Liver (tissue), 9 donors: Measurements from ENCODE around the gene STAB1. TPM values are rescaled to one million over a fixed set of nuclear protein-coding genes. Genes with fewer than 3 reads are reported as not detected.

Experiments
- DNase-seq: peaks from one replicate; pipeline ENCODE4 v3.0.0-alpha.2; 2017; ENCODE audit warnings: low spot score
- H3K27ac ChIP-seq, 2 donors: one replicate each; pipeline ENCODE4 v1.7.0; 2013; ENCODE audit warnings: inconsistent platforms in 2 of 2, low read length in 2 of 2, control low read depth in 1 of 2, low read depth in 1 of 2, mild to moderate bottlenecking in 1 of 2
- H3K27me3 ChIP-seq, 4 donors: one replicate each; pipeline versions ENCODE4 v1.6.1 to v1.7.0; 2013; ENCODE audit warnings: low read length in 3 of 4, inconsistent platforms in 1 of 4, mild to moderate bottlenecking in 1 of 4, moderate library complexity in 1 of 4; ENCODE audit not compliant: control insufficient read depth in 4 of 4, insufficient read depth in 4 of 4
- H3K36me3 ChIP-seq, 4 donors: one replicate each; pipeline versions ENCODE4 v1.6.1 to v1.7.0; 2013; ENCODE audit warnings: low read length in 3 of 4, mild to moderate bottlenecking in 3 of 4, low read depth in 1 of 4, moderate library complexity in 1 of 4; ENCODE audit not compliant: control insufficient read depth in 4 of 4, insufficient read depth in 3 of 4
- H3K4me1 ChIP-seq, 4 donors: one replicate each; pipeline versions ENCODE4 v1.6.1 to v1.7.0; 2013; ENCODE audit warnings: low read length in 3 of 4, mild to moderate bottlenecking in 3 of 4, moderate library complexity in 1 of 4; ENCODE audit not compliant: control insufficient read depth in 4 of 4, insufficient read depth in 4 of 4
- H3K4me3 ChIP-seq, 3 donors: one replicate each; pipeline versions ENCODE4 v1.6.1 to v1.7.0; 2013; ENCODE audit warnings: low read length in 3 of 3, control low read depth in 1 of 3, low read depth in 1 of 3, mild to moderate bottlenecking in 1 of 3
- H3K9ac ChIP-seq, 2 donors: one replicate each; pipeline ENCODE4 v1.7.0; 2013; ENCODE audit warnings: low read length in 2 of 2, mild to moderate bottlenecking in 2 of 2, moderate library complexity in 2 of 2, control low read depth in 1 of 2, low read depth in 1 of 2
- H3K9me3 ChIP-seq, 4 donors: one replicate each; pipeline versions ENCODE4 v1.6.1 to v1.7.0; 2013; ENCODE audit warnings: low read length in 3 of 4; ENCODE audit not compliant: control insufficient read depth in 4 of 4
- ATF3 ChIP-seq: IDR thresholded peaks from 2 replicates; pipeline ENCODE4 v1.6.1; 2016; ENCODE audit warnings: antibody characterized with exemption
- GABPA ChIP-seq, 2 donors: IDR thresholded peaks in 1 of 2; conservative IDR thresholded peaks in 1 of 2; 2 replicates each; pipeline ENCODE4 v1.6.1; 2016; ENCODE audit warnings: antibody characterized with exemption in 2 of 2, mild to moderate bottlenecking in 1 of 2, moderate library complexity in 1 of 2
- HNF4A ChIP-seq, 2 donors: conservative IDR thresholded peaks; 2 replicates each; pipeline ENCODE4 v1.6.1; 2016; ENCODE audit warnings: antibody characterized with exemption in 2 of 2, mild to moderate bottlenecking in 2 of 2
- JUND ChIP-seq, 2 donors: IDR thresholded peaks; 2 replicates each; pipeline ENCODE4 v1.6.1; 2016; ENCODE audit warnings: antibody characterized with exemption in 2 of 2
- MAX ChIP-seq: IDR thresholded peaks from 2 replicates; pipeline ENCODE4 v1.6.1; 2016; ENCODE audit warnings: antibody characterized with exemption
- RAD21 ChIP-seq, 2 donors: IDR thresholded peaks; 2 replicates each; pipeline ENCODE4 v1.6.1; 2016; ENCODE audit warnings: antibody characterized with exemption in 2 of 2, mild to moderate bottlenecking in 2 of 2
- REST ChIP-seq: IDR thresholded peaks from 2 replicates; pipeline ENCODE4 v1.6.1; 2016; ENCODE audit warnings: antibody characterized with exemption, mild to moderate bottlenecking
- RXRA ChIP-seq, 2 donors: IDR thresholded peaks; 2 replicates each; pipeline ENCODE4 v1.6.1; 2017 to 2018; ENCODE audit warnings: antibody characterized with exemption in 2 of 2, mild to moderate bottlenecking in 1 of 2
- SP1 ChIP-seq: IDR thresholded peaks from 2 replicates; pipeline ENCODE4 v1.6.1; 2018; ENCODE audit warnings: antibody characterized with exemption, mild to moderate bottlenecking
- TAF1 ChIP-seq: conservative IDR thresholded peaks from 2 replicates; pipeline ENCODE4 v1.6.1; 2016; ENCODE audit warnings: antibody characterized with exemption, mild to moderate bottlenecking
- ZBTB33 ChIP-seq: IDR thresholded peaks from 2 replicates; pipeline ENCODE4 v1.6.1; 2016; ENCODE audit warnings: antibody characterized with exemption
- WGBS: extraction: QIAGEN DNeasy Blood & Tissue Kit; methylation state at CpG from one replicate; pipeline ENCODE4 v1.1.7; 2013; 5-methylcytosine and 5-hydroxymethylcytosine counted together
- polyA plus RNA-seq, 2 donors: library from polyadenylated mRNA; stranded (reverse) in 1 of 2; unstranded in 1 of 2; fragments of 200-250 nt in 1 of 2; fragments of >200 nt in 1 of 2; fragmentation: Nextera tagmentation in 1 of 2; extraction: Ambion mirVana in 1 of 2; gene quantifications; one replicate each; pipeline versions ENCODE4 v1.2.1 to v1.2.3, GENCODE V29; 2013 to 2015
- total RNA-seq, 2 donors: library from RNA; depleted of rRNA; stranded (reverse); fragments of >200 nt; gene quantifications; one replicate each; pipeline ENCODE4 v1.2.3, GENCODE V29; 2014
- donor health status: healthy.
- donor health status: healthy.
- donor health status: healthy.
- donor health status: healthy.
- donor health status: healthy.

STAB1 gene
- total and polyA plus RNA-seq, 4 donors: 42.0 to 198 (median 71.5) TPM

- 98% methylated on average over 2 of the region's 2 CpGs for WGBS
Measured at GRCh38 chr3:52568069-52568468, 72.9 kb downstream of the STAB1 start.

GRCh38 chr3:52570076-52570475 is 74.9 kb downstream of the STAB1 start:
- TF ChIP-seq REST (no peak), SP1 (no peak), MAX (no peak), ATF3 (no peak)
- 97% methylated on average over 4 of the region's 4 CpGs for WGBS

More at GRCh38 chr3:52568069-52568468, 72.9 kb downstream of the STAB1 start:
- no peak for DNase-seq
- H3K9me3 ChIP-seq: no peaks in the 10 kb centered on the region
- no peak overlapping the region for H3K4me3 ChIP-seq
- H3K36me3 ChIP-seq: peaks cover 3 to 22% (median 10%) of the 10 kb centered on the region in 4 donors
- no peak overlapping the region for H3K9ac ChIP-seq
- H3K27ac ChIP-seq: no peak overlapping the region
- H3K27me3 ChIP-seq: no peaks in the 10 kb centered on the region
- H3K4me1 ChIP-seq: no peaks in the 10 kb centered on the region
- no peak for TF ChIP-seq RAD21 (IDR thresholded peaks at IDR 0.05)
- TF ChIP-seq RXRA (IDR thresholded peaks at IDR 0.05): no peak
- no peak for TF ChIP-seq SP1
- no peak for TF ChIP-seq ZBTB33
- TF ChIP-seq TAF1: no peak
- TF ChIP-seq ATF3: no peak

GRCh38 chr3:52572221-52572620 is 77.1 kb downstream of the STAB1 start:
- 69% methylated on average over 6 of the region's 6 CpGs for WGBS
- H3K27me3 ChIP-seq: no peaks in the 10 kb centered on the region
- H3K9ac ChIP-seq: no peak overlapping the region
- H3K4me1 ChIP-seq: no peaks in the 10 kb centered on the region
- H3K27ac ChIP-seq: no peak overlapping the region
- no peak for DNase-seq
- peaks cover 3 to 37% (median 20%) of the 10 kb centered on the region in 4 donors for H3K36me3 ChIP-seq
- H3K4me3 ChIP-seq: no peak overlapping the region
- no peak for TF ChIP-seq HNF4A (conservative IDR thresholded peaks at IDR 0.05)
- no peak for TF ChIP-seq SP1
- TF ChIP-seq ATF3: no peak
- TF ChIP-seq GABPA (IDR thresholded peaks at IDR 0.05 in 1 of 2, conservative IDR thresholded peaks at IDR 0.05 in 1 of 2): no peak
- no peak for TF ChIP-seq REST
- TF ChIP-seq MAX: no peak
- no peak for TF ChIP-seq JUND (IDR thresholded peaks at IDR 0.05)
- TF ChIP-seq TAF1: no peak
- no peaks in the 10 kb centered on the region for H3K9me3 ChIP-seq

More at GRCh38 chr3:52570076-52570475, 74.9 kb downstream of the STAB1 start:
- H3K9me3 ChIP-seq: no peaks in the 10 kb centered on the region
- no peak for DNase-seq
- no peaks in the 10 kb centered on the region for H3K27me3 ChIP-seq
- no peak overlapping the region for H3K4me3 ChIP-seq
- H3K9ac ChIP-seq: no peak overlapping the region
- peaks cover 3 to 25% (median 12%) of the 10 kb centered on the region in 4 donors for H3K36me3 ChIP-seq
- no peak overlapping the region for H3K27ac ChIP-seq
- H3K4me1 ChIP-seq: no peaks in the 10 kb centered on the region
